Muscle layer of colon (tissue), 2 donors: ENCODE data around the gene PBX3.
"Not testable (repeated sequence)": the region's sequence is repeated elsewhere in the genome, so short reads cannot be mapped to it uniquely, and the experiment has no call there.

Source experiments
- H3K27ac ChIP-seq: one replicate; pipeline ENCODE4 v1.7.0; 2013; ENCODE audit warnings: low read depth, mild to moderate bottlenecking, low read length, moderate library complexity
- H3K27me3 ChIP-seq, 2 donors: one replicate each; pipeline ENCODE4 v1.7.0; 2013; ENCODE audit warnings: low read length in 2 of 2, mild to moderate bottlenecking in 2 of 2; ENCODE audit not compliant: insufficient read depth in 2 of 2, control insufficient read depth in 1 of 2
- H3K36me3 ChIP-seq: one replicate; pipeline ENCODE4 v1.7.0; 2013; ENCODE audit warnings: mild to moderate bottlenecking, low read length; ENCODE audit not compliant: insufficient read depth
- H3K4me1 ChIP-seq: one replicate; pipeline ENCODE4 v1.7.0; 2013; ENCODE audit warnings: mild to moderate bottlenecking, low read length; ENCODE audit not compliant: insufficient read depth
- H3K4me3 ChIP-seq, 2 donors: one replicate each; pipeline ENCODE4 v1.7.0; 2013; ENCODE audit warnings: low read length in 2 of 2, low read depth in 1 of 2, mild to moderate bottlenecking in 1 of 2, moderate library complexity in 1 of 2
- H3K9ac ChIP-seq: one replicate; pipeline ENCODE4 v1.7.0; 2013; ENCODE audit warnings: low read length
- H3K9me3 ChIP-seq: one replicate; pipeline ENCODE4 v1.7.0; 2013; ENCODE audit warnings: mild to moderate bottlenecking, low read length
- donor health status: abdominal sarcoma.
- donor health status: Adenocarcinoma of cecum.

PBX3 gene

DNA sequence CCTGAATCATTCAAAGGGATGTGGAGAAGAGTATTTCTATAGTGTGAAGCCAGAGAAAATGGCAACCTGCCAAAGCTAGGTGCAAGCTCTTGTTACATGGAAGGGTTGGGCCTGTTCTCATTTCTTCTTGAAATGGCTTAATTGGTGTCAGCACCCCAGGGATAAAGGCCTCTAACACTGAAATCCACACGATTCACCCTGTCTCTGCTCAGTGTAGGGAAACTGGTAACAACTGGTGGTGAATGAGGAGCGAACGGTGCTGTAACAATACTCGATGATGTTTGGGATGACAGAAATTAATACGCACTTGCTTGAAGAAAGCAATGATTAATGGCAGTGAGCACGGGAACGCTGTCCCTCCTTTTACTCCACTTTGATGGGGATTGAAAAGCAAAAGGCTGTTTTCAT lies 16.2 kb downstream of the PBX3 start:
- peaks cover 50% of the 10 kb centered on the region for H3K4me1 ChIP-seq
- H3K9ac ChIP-seq, result no peak overlapping the region
- H3K27ac ChIP-seq, result peak overlapping the region; percentile 29

DNA sequence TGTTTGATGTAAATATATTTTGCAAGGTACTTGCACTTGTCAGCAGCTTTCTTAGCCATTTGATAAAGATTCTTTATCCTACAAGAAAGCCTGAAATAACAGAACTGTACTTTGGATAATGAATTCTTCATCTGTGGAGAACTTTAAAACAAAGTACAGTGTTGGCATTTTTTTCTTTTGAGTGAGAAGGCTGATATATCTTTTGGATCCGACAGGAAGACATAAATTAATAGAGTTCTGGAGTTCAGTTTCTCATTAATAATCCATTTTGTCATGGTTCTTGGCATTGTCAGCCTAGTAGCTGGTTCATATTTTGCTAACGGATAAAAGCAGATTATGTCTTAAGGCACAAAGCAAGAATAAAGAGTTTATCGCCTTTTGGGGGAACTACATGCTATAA lies 17.0 kb downstream of the PBX3 start:
- Histone ChIP-seq H3K9ac (no peak overlapping the region), H3K27ac (no peak overlapping the region), H3K4me3 (no peak overlapping the region), H3K36me3 (no peaks in the 10 kb centered on the region), H3K4me1 (peaks cover 42% of the 10 kb centered on the region), H3K27me3 (no peaks in the 10 kb centered on the region), H3K9me3 (no peaks in the 10 kb centered on the region)

More for the DNA sequence above, 16.2 kb downstream of the PBX3 start:
- H3K27me3 ChIP-seq, result no peaks in the 10 kb centered on the region
- no peaks in the 10 kb centered on the region for H3K36me3 ChIP-seq
- peak overlapping the region in 1 of 2 donors; percentile 5 for H3K4me3 ChIP-seq
- no peaks in the 10 kb centered on the region for H3K9me3 ChIP-seq

DNA sequence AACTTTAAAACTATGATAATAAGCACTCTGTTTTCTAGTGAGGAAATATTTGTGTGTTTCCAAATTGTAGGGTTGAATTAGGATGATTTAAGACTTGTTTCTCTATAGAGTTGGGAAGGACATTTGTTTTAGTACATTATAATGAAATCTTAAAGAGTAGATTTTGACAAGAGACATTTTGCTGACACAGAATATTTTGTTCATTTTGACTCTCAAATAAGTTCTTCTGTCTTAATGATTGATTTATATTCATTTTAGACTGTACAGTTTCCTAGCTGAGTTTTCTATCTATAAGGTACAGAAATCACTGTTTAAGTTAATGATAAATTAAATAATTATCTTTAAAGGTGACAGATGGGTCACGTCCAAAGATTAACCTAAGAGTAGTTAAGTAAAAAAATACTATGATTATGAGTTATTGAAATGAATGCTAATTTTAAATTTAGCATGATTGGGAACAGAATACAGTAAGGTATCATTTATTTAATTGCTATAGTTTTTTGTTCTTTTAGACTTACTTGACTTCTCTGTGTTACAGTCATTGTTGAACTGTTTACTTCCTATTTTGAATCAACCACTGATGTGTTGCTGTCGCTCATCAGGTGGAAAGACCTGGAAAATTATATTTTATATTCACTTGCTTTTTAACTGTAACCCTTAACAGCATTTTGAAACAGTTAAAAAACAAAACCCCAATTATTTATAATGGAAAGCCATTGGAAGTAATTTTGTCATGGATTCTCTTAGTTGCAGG lies 19.5 kb downstream of the PBX3 start:
- Histone ChIP-seq H3K27me3 (no peaks in the 10 kb centered on the region), H3K4me3 (no peak overlapping the region), H3K9me3 (no peaks in the 10 kb centered on the region), H3K9ac (no peak overlapping the region), H3K36me3 (no peaks in the 10 kb centered on the region), H3K27ac (no peak overlapping the region), H3K4me1 (peaks cover 38% of the 10 kb centered on the region)

DNA sequence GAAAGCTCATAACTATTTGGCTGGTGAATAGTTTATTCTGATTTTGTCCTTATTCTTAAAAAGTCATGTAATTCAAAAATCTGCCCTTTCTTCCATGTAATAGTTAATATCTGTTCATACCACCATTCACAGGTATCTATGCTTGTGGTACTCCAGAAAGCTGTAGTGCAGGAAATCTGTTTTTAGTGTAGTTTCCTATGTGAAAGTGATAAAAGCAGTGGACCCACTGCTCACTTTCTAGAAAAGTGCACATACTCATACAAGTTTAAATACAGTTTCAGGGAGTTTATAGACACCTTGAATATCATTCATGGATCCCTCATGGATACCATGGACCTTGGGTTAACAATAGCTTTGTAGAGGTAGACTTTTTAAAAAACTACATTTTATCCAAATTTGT lies 20.2 kb downstream of the PBX3 start:
- H3K27ac ChIP-seq, result no peak overlapping the region
- H3K36me3 ChIP-seq, result no peaks in the 10 kb centered on the region
- H3K9me3 ChIP-seq, result no peaks in the 10 kb centered on the region
- no peaks in the 10 kb centered on the region for H3K27me3 ChIP-seq
- H3K9ac ChIP-seq, result no peak overlapping the region
- H3K4me1 ChIP-seq, result peaks cover 31% of the 10 kb centered on the region
- H3K4me3 ChIP-seq, result no peak overlapping the region

DNA sequence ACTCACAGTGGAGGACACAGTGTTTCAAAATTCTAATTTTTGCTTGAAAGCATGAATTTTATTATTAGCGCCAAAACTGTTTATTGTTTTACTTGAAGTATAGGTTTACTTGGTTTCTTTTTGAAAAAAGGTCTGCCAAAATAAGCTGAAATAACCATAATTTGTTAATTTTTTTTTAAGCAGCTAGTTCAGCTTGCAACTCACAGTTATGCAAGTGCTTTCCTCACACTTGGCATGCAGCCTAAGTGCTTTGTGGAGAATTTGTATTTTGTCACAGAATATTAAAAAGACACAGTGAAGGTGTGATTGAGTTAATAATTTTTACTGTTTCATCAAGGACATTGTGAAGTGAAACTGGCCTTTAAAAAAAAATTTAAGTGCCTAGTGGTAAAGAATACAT lies 21.6 kb downstream of the PBX3 start:
- Histone ChIP-seq H3K36me3 (no peaks in the 10 kb centered on the region), H3K4me1 (peaks cover 19% of the 10 kb centered on the region), H3K27ac (no peak overlapping the region), H3K27me3 (no peaks in the 10 kb centered on the region), H3K9ac (no peak overlapping the region), H3K9me3 (no peaks in the 10 kb centered on the region), H3K4me3 (no peak overlapping the region)

DNA sequence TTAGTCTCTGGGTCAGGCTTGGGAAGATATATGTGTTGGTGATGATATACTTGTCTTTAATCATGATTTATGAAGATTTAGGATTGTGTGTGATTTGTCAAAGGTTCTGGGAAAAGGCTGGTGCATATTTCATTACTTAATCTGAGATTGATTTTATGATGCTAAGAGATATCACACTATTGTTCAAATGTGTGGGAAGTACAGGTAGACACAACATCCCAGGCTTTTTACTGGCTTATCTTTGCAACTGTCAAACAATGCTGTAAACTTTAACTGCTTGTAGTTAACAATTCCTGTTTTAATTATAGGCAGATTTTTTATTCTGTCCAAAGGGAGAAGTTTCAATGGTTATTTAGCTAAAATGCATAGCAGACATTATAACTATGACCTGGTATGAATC lies 23.9 kb downstream of the PBX3 start:
- Histone ChIP-seq H3K9ac (no peak overlapping the region), H3K36me3 (peaks cover 5% of the 10 kb centered on the region), H3K27me3 (no peaks in the 10 kb centered on the region), H3K4me1 (peaks cover 11% of the 10 kb centered on the region), H3K4me3 (no peak overlapping the region), H3K9me3 (no peaks in the 10 kb centered on the region), H3K27ac (no peak overlapping the region)

DNA sequence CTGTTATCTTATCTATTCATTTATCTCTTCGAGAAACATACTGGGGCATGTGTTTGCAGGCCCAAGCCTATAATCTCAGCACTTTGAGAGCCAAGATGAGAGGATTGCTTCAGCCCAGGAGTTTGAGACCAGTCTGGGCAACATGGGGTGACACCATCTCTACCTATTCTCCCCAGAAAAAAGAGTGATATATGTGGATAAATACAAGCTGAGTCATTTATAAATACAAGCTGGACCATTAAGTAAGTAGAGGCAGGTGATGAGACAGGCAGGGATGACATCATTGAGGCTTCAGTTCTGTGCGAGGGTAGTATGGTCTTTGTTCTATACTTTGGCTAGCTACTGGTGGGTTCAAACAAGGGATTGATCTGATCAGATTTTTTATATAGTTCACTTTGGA lies 25.6 kb downstream of the PBX3 start:
- Histone ChIP-seq H3K4me1 (peaks cover 11% of the 10 kb centered on the region), H3K27me3 (no peaks in the 10 kb centered on the region), H3K36me3 (peaks cover 5% of the 10 kb centered on the region), H3K4me3 (no peak overlapping the region), H3K27ac (no peak overlapping the region), H3K9me3 (no peaks in the 10 kb centered on the region), H3K9ac (no peak overlapping the region)

DNA sequence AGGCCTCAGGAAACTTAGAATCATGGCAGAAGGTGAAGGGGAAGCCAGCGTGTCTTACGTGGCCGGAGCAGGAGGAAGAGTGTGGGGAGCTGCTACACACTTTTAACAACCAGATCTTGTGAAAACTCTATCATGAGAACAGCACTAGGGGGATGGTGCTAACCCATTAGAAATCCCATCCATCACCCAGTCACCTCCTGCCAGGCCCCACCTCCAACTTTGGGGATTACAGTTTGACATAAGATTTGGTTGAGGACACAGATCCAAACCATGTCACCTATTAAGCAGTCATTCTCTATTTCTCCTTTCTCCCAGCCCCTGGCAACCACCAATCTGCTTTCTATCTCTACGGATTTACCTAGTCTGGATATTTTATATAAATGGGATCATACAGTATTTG lies 26.9 kb downstream of the PBX3 start:
- H3K27me3 ChIP-seq, result no peaks in the 10 kb centered on the region
- H3K9me3 ChIP-seq, result no peaks in the 10 kb centered on the region
- no peak overlapping the region for H3K4me3 ChIP-seq
- peaks cover 5% of the 10 kb centered on the region for H3K36me3 ChIP-seq
- no peak overlapping the region for H3K27ac ChIP-seq
- H3K9ac ChIP-seq, result no peak overlapping the region
- peaks cover 11% of the 10 kb centered on the region for H3K4me1 ChIP-seq

DNA sequence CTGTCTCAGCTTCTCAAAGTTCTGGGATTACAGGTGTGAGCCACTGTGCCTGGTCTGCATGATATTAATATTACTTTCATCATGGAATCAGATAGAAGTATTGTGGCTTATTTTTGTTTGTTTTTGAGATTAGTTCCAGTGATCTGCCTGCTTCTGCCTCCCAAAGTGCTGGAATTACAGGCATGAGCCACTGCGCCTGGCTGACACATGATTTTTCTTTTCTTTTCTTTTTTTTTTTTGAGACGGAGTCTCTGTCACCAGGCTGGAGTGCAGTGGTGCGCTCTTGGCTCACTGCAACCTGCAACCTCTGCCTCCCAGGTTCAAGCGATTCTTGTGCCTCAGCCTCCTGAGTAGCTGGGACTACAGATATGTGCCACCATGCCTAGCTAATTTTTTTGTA lies 29.6 kb downstream of the PBX3 start:
- H3K4me3 ChIP-seq, H3K9ac ChIP-seq, H3K9me3 ChIP-seq, H3K27me3 ChIP-seq, H3K27ac ChIP-seq, H3K36me3 ChIP-seq, H3K4me1 ChIP-seq: not testable (repeated sequence)

DNA sequence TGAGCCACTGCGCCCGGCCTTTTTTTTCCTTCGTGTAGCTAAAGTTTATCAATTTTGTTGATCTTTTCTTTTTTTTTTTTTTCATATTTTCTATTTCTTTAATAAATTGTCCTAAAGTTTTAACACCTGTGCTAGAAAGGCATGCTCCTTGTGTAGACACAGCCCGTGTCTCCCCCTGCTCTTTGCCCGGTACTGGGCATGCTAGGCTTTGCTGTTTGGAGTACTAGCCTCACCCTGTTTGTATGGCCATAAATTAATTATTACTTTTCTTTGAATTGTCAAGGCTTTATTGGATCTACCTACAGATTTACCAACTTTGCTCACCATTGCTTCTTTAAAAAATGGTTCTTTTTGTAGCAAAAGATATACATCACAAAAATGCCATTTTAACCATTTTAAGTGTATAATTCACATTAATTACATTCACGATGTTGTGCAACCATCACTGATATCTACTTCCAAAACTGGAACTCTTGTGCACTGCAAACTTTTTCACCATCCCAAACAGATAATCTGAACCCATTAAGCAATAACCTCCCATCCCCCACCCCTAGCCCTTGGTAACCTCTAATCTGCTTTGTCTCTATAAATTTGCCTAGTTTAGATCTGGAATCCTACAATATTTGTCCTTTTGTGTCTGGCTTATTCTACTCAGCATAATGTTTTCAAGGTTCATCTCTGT lies 31.5 kb downstream of the PBX3 start:
- H3K4me3 ChIP-seq, H3K27ac ChIP-seq: not testable (repeated sequence)

DNA sequence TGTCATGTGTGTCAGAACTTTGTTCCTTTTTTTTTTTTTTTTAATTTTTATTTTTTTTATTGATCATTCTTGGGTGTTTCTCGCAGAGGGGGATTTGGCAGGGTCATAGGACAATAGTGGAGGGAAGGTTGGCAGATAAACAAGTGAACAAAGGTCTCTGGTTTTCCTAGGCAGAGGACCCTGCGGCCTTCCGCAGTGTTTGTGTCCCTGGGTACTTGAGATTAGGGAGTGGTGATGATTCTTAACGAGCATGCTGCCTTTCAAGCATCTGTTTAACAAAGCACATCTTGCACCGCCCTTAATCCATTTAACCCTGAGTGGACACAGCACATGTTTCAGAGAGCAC lies 32.0 kb downstream of the PBX3 start:
- H3K9me3 ChIP-seq, H3K9ac ChIP-seq, H3K36me3 ChIP-seq, H3K4me3 ChIP-seq, H3K27me3 ChIP-seq, H3K27ac ChIP-seq, H3K4me1 ChIP-seq: not testable (repeated sequence)

More for the DNA sequence above, 31.5 kb downstream of the PBX3 start:
- not testable (repeated sequence) for H3K27me3 ChIP-seq, H3K9me3 ChIP-seq, H3K4me1 ChIP-seq, H3K9ac ChIP-seq, H3K36me3 ChIP-seq

DNA sequence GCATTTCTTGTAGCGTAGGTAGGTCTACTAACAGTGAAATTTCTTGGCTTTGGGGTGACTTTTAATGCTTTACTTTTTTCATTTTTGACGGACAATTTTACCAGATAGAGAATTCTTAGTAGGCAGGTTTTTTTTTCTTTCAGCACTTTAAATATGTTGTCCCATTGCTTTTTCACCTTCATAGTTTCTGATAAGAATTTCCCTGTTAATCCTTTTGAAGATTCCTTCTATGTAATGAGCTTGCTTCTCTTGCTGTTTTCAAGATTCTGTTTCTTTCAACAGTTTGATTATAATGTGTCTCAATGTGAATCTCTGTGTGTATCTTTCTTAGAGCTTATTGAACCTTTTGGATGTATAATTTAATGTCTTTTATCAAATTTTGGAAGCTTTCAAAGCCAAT lies 35.5 kb downstream of the PBX3 start:
- Histone ChIP-seq H3K4me3 (no peak overlapping the region), H3K27me3 (no peaks in the 10 kb centered on the region), H3K4me1 (peaks cover 11% of the 10 kb centered on the region), H3K9ac (no peak overlapping the region), H3K9me3 (no peaks in the 10 kb centered on the region), H3K36me3 (peaks cover 7% of the 10 kb centered on the region), H3K27ac (no peak overlapping the region)
